Peyer's patch (tissue), 4 donors: Measurements from ENCODE around the gene GRAMD4. TPM values are rescaled to one million over a fixed set of nuclear protein-coding genes. Genes with fewer than 3 reads are reported as not detected.

Source experiments
- DNase-seq, 3 donors: peaks; one replicate each; pipeline ENCODE4 v3.0.0-alpha.2; 2017 to 2019
- H3K27ac ChIP-seq, 4 donors: fragments of 200-600 bp; sonication (generic); one replicate each; pipeline ENCODE4 v1.5.1; 2016 to 2019
- H3K27me3 ChIP-seq, 2 donors: fragments of 200-600 bp; sonication (generic); one replicate each; pipeline ENCODE4 v1.5.1; 2019
- H3K36me3 ChIP-seq, 3 donors: fragments of 200-600 bp; sonication (generic); one replicate each; pipeline ENCODE4 v1.5.1; 2016 to 2019
- H3K4me1 ChIP-seq, 4 donors: fragments of 200-600 bp; sonication (generic); one replicate each; pipeline ENCODE4 v1.5.1; 2016 to 2019
- H3K4me3 ChIP-seq, 4 donors: fragments of 200-600 bp; sonication (generic); 1 replicate in 3 of 4; 2 replicates in 1 of 4; pipeline ENCODE4 v1.5.1; 2016 to 2019; ENCODE audit warnings: mild to moderate bottlenecking in 1 of 4
- H3K9me3 ChIP-seq, 4 donors: fragments of 200-600 bp; sonication (generic); one replicate each; pipeline ENCODE4 v1.5.1; 2016 to 2019; ENCODE audit warnings: mild to moderate bottlenecking in 1 of 4
- CTCF ChIP-seq, 6 experiments: fragments of 450-650 bp in 4 of 6; fragments of 200-600 bp in 2 of 6; sonication (generic) in 1 of 6; IDR thresholded peaks; one replicate each; pipeline ENCODE4 v1.5.1; 2017 to 2019; ENCODE audit warnings: antibody characterized with exemption in 6 of 6, mild to moderate bottlenecking in 3 of 6, moderate library complexity in 1 of 6
- POLR2A ChIP-seq, 2 donors: fragments of 450-650 bp; IDR thresholded peaks; one replicate each; pipeline ENCODE4 v1.5.1; 2017; ENCODE audit warnings: antibody characterized with exemption in 2 of 2, mild to moderate bottlenecking in 2 of 2, moderate library complexity in 2 of 2
- total RNA-seq, 4 donors: library from RNA; depleted of rRNA; stranded (reverse); fragments of >200 nt; gene quantifications; one replicate each; pipeline ENCODE4 v1.1.0, GENCODE V29; 2016

The GRAMD4 gene
- total RNA-seq, 4 donors from 2014 or later, result 98.2 to 428 (median 422) TPM

DNA sequence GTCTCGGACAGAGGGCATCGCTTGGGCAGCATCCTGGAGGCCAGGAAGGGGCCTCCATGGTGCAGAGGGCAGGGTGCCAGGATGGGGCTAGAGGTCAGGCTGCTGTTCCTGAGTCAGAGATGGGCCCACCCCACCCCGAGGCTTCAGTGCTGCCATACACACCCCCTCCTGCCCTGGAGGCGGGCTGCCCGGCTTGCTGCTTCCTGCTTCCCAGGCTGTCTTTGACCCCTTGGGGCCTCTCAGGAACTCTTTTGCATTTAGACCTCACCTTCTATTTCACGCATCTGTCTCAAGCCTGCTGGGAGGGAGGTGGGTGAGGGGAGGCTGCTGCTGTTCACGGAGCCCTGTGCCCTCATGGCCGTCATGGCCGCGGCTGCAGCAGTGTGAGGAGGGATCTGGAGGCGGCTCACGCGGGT, 6.6 kb upstream of the GRAMD4 start:
- TF ChIP-seq CTCF (IDR thresholded peaks at IDR 0.05), result no peak
- no peak for TF ChIP-seq POLR2A (IDR thresholded peaks at IDR 0.05)
- no peaks in the 10 kb centered on the region for H3K27me3 ChIP-seq
- no peaks in the 10 kb centered on the region for H3K36me3 ChIP-seq
- peaks cover 12 to 56% (median 19%) of the 10 kb centered on the region in 4 donors for H3K4me1 ChIP-seq
- peak overlapping the region; percentile 20 to 45 (median 32) for H3K4me3 ChIP-seq
- H3K27ac ChIP-seq, result peak overlapping the region; percentile 60 to 86 (median 74)
- DNase-seq, result peak in 2 of 3 donors; percentile 55 to 72
- no peaks in the 10 kb centered on the region for H3K9me3 ChIP-seq

DNA sequence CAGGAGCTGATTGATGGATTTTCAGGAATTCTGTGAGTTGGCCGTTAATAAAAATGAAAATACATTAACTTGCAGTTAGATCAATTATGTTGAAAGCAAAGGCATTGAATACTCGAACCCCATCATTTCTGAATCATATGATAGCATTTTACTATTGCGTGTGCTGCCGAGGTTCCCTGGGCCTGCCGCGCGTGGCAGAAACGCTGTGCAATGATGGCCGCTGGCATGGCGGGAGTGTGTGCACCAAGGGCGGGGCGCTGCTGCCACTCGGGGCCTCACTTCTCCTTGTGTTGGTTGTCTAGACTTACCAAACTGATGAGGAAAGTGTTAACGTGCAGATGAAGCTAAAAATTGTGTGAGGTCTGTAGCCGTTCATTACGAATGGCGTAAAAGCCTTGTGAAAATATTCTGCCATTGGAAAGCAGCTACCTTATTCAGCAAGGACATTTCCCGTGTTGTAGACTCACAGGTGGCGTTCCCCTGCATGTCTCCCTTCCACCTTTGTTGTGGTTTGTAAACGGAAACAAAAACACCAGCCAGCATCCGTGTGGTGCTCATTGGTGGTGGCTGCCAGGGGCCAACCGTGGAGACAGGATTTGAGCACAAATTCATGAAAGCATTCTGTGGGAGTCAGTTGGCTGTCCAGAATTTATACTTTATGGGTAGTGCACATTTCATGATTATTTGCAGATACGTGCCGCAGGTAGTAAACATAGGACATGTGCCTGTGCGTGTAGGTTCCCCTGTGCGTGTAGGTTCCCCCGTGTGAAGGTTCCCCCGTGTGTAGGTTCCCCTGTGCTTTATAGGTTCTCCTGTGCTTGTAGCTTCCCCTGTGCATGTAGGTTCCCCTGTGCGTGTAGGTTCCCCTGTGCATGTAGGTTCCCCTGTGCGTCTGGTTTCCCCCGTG, 5.9 kb upstream of the GRAMD4 start:
- no peaks in the 10 kb centered on the region for H3K27me3 ChIP-seq
- peak in 2 of 3 donors; percentile 83 to 84 for DNase-seq
- peak overlapping the region; percentile 60 to 86 (median 74) for H3K27ac ChIP-seq
- TF ChIP-seq POLR2A (IDR thresholded peaks at IDR 0.05), result no peak
- TF ChIP-seq CTCF (IDR thresholded peaks at IDR 0.05), result no peak
- no peaks in the 10 kb centered on the region for H3K9me3 ChIP-seq
- H3K36me3 ChIP-seq, result no peaks in the 10 kb centered on the region
- H3K4me3 ChIP-seq, result peak overlapping the region; percentile 20 to 45 (median 32)
- peaks cover 12 to 58% (median 19%) of the 10 kb centered on the region in 4 donors for H3K4me1 ChIP-seq

DNA sequence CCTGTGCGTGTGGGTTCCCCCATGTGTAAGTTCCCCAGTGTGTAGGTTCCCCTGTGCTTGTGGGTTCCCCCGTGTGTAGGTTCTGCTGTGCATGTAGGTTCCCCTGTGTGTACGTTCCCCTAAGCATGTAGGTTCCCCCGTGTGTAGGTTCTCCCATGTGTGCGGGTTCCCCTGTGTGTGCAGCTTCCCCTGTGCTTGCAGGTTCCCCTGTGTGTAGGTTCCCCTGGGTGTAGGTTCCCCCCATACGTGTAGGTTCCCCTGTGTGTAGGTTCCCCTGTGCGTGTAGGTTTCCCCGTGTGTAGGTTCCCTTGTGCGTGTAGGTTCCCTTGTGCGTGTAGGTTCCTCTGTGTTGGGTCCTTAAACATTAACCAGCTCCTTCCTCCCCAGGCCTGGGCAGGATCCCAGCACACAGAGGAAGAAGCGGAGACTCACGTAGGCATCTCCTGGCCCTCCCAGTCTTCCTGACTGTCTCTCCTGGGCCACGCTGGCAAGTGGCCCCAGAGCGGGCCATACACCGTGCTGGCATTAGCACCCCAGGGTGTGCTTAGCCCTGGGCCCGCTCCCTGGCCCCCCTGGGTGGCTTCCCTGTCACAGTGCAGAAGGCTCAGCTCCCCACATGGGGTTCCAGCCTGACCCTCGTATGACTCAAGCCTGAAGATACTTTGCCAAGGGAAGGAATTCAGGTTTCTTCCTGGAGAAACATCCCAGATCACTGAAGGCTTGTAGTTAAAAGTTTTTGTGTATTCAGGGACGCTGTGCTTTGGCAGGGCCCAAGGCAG, 2.8 kb upstream of the GRAMD4 start:
- Histone ChIP-seq H3K4me1 (peaks cover 12 to 61% (median 16%) of the 10 kb centered on the region in 4 donors), H3K36me3 (no peaks in the 10 kb centered on the region)

GRCh38 chr22:46617986-46618647, 2.1 kb upstream of the GRAMD4 start:
- TF ChIP-seq CTCF (IDR thresholded peaks at IDR 0.05), result no peak
- TF ChIP-seq POLR2A (IDR thresholded peaks at IDR 0.05), result no peak
- H3K4me1 ChIP-seq, result peaks cover 9 to 53% (median 9%) of the 10 kb centered on the region in 4 donors

More for the DNA sequence above, 2.8 kb upstream of the GRAMD4 start:
- Histone ChIP-seq H3K27ac (peak overlapping the region in 2 of 4 donors; percentile 39 to 61), H3K27me3 (no peaks in the 10 kb centered on the region), H3K4me3 (no peak overlapping the region), H3K9me3 (no peaks in the 10 kb centered on the region)
- TF ChIP-seq POLR2A (IDR thresholded peaks at IDR 0.05), result no peak
- TF ChIP-seq CTCF (IDR thresholded peaks at IDR 0.05), result no peak
- DNase-seq, result no peak

DNA sequence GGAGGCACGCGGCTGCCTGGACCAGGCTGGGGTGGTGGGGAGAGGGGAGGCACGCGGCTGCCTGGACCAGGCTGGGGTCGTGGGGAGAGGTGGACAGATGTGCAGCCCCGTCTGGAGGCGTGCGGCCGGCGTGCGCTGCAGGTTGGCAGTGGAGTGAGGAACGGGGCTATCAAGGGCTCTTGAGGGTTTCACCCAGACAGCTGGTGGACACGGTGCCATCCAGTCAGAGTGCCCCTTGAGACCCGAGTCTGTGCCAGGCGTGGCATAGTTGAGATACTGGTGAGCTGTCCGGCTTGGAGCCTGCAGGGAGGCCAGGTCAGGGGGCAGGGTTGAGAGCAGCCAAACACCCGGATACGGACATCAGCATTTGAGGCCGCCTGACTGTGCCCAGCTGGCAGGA, 1.5 kb upstream of the GRAMD4 start:
- Histone ChIP-seq H3K27ac (peak overlapping the region in 2 of 4 donors; percentile 54 to 63), H3K36me3 (no peaks in the 10 kb centered on the region)

More at GRCh38 chr22:46617986-46618647, 2.1 kb upstream of the GRAMD4 start:
- Histone ChIP-seq H3K27ac (peak overlapping the region in 1 of 4 donors; percentile 63), H3K9me3 (no peaks in the 10 kb centered on the region), H3K36me3 (no peaks in the 10 kb centered on the region), H3K4me3 (no peak overlapping the region), H3K27me3 (no peaks in the 10 kb centered on the region)
- no peak for DNase-seq

More for the DNA sequence above, 1.5 kb upstream of the GRAMD4 start:
- TF ChIP-seq CTCF (IDR thresholded peaks at IDR 0.05) (no peak), POLR2A (IDR thresholded peaks at IDR 0.05) (no peak)
- DNase-seq, result no peak
- Histone ChIP-seq H3K9me3 (no peaks in the 10 kb centered on the region), H3K4me1 (peaks cover 3 to 48% (median 4%) of the 10 kb centered on the region in 4 donors), H3K27me3 (no peaks in the 10 kb centered on the region), H3K4me3 (no peak overlapping the region)
